BLaER1 (cell line): ENCODE results near the gene BTBD9.

Experiments used
- H3K27ac ChIP-seq: shearing (Covaris generic); formaldehyde crosslinking; 2 replicates; pipeline ENCODE4 v1.8.1; 2022
- H3K27me3 ChIP-seq: shearing (Covaris generic); formaldehyde crosslinking; 2 replicates; pipeline ENCODE4 v1.8.1; 2022
- H3K36me3 ChIP-seq: shearing (Covaris generic); formaldehyde crosslinking; 2 replicates; pipeline ENCODE4 v1.8.1; 2022
- H3K4me1 ChIP-seq: shearing (Covaris generic); formaldehyde crosslinking; 2 replicates; pipeline ENCODE4 v1.8.1; 2022
- H3K4me2 ChIP-seq: shearing (Covaris generic); formaldehyde crosslinking; 2 replicates; pipeline ENCODE4 v1.8.1; 2022
- H3K4me3 ChIP-seq: shearing (Covaris generic); formaldehyde crosslinking; 2 replicates; pipeline ENCODE4 v1.8.1; 2022
- H3K9ac ChIP-seq: shearing (Covaris generic); formaldehyde crosslinking; 2 replicates; pipeline ENCODE4 v1.8.1; 2022
- H3K9me3 ChIP-seq: shearing (Covaris generic); formaldehyde crosslinking; 2 replicates; pipeline ENCODE4 v1.8.1; 2022
- H4K20me1 ChIP-seq: shearing (Covaris generic); formaldehyde crosslinking; 2 replicates; pipeline ENCODE4 v1.8.1; 2022
- Cebpa-rat ChIP-seq: shearing (Covaris generic); IDR thresholded peaks from 2 replicates; pipeline ENCODE4 v1.8.1; 2022

BTBD9 gene

DNA sequence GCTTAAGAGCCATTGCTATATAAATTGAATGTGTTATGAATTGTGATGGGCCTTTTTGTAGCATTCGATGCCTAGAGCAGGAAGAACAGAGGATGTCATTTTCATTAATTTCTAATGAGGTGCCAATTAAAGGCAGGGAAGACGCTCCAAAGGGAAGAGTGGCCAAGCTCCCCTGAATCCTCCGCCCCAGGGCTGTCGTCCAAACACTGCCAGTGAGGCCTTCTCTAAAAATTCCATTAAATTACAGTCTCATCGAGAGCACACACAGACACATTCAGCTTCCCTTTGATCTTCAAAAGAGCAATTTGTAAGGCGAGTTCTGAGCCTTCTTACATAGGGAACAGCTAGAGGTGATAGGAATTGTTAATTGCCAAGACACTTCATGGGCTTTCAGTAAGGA, 520.2 kb downstream of the BTBD9 start:
- H3K4me2 ChIP-seq = no peak overlapping the region
- no peaks in the 10 kb centered on the region for H3K4me1 ChIP-seq
- no peaks in the 10 kb centered on the region for H3K27me3 ChIP-seq
- H3K9me3 ChIP-seq = no peaks in the 10 kb centered on the region
- no peak overlapping the region for H3K9ac ChIP-seq
- H3K27ac ChIP-seq = no peak overlapping the region
- peaks cover 89% of the 10 kb centered on the region for H3K36me3 ChIP-seq
- TF ChIP-seq Cebpa-rat = no peak
- no peak overlapping the region for H3K4me3 ChIP-seq
- H4K20me1 ChIP-seq = peaks cover 56% of the 10 kb centered on the region

DNA sequence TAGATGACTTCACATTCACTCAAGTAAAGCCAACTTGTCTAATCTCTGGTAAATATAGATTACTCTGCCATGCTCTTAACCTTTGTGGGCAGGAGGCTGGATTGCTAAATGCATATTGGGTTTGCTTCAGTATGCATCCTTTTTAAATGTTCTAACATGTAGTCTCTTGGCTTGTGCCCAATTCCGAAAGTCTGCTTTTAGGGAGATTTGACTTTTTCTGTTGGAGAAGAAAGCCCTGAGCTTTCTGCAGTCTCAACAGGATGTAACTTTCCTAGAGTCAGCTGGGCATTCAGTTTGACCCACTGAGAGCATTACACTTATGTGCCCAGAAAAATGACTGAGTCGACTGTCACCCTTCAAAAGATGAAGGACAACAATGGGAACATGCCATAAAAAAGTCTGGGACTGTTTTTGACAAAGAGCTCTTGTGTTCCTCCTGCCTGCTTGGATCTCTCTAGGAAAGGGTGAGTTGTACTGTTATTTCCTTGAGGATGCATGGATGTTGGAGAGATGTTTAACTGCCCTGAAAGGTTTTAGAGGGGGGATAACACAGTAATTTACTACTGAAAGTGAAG, 520.9 kb downstream of the BTBD9 start:
- H3K27ac ChIP-seq = no peak overlapping the region
- H4K20me1 ChIP-seq = peaks cover 57% of the 10 kb centered on the region
- H3K9me3 ChIP-seq = no peaks in the 10 kb centered on the region
- no peak overlapping the region for H3K9ac ChIP-seq
- TF ChIP-seq Cebpa-rat = no peak
- H3K4me2 ChIP-seq = no peak overlapping the region
- H3K4me3 ChIP-seq = no peak overlapping the region
- H3K36me3 ChIP-seq = peaks cover 83% of the 10 kb centered on the region
- no peaks in the 10 kb centered on the region for H3K27me3 ChIP-seq
- no peaks in the 10 kb centered on the region for H3K4me1 ChIP-seq
